ENCODE results near the gene GIPC3. TPM values are rescaled to one million over a fixed set of nuclear protein-coding genes. Genes with fewer than 3 reads are reported as not detected.
"Not testable (repeated sequence)": the region's sequence is repeated elsewhere in the genome, so short reads cannot be mapped to it uniquely, and the experiment has no call there.

Gene GIPC3
- total and polyA plus RNA-seq, 2 of the 8 experiments (the other 6 are each of a cell fraction or from before 2014, with no cell fraction given): 1.0 to 1.2 TPM

GRCh38 chr19:3570042-3570441 is 15.2 kb upstream of the GIPC3 start:
- H3K18ac ChIP-seq (ENCODE audit: extremely low read depth, low read length); H3K23ac ChIP-seq (ENCODE audit: insufficient read length); H2BK5ac ChIP-seq (ENCODE audit: low read depth, low read length); H3K4ac ChIP-seq (replicated peaks; ENCODE audit: insufficient read length, low read depth, low read length); H3K4me3 ChIP-seq (ENCODE audit: extremely low read depth in 1 of 4, insufficient read depth in 2 of 4, low read depth in 3 of 4, low read length in 4 of 4); H2BK12ac ChIP-seq (ENCODE audit: low read depth, low read length); H4K5ac ChIP-seq (ENCODE audit: insufficient read length, low read depth, low read length); DNase-seq (ENCODE audit: low read depth in 1 of 2, low spot score in 2 of 2); H2AFZ ChIP-seq (ENCODE audit: low read length); H3K4me2 ChIP-seq (ENCODE audit: insufficient read depth in 1 of 2, low read depth in 2 of 2, low read length in 2 of 2); H2BK20ac ChIP-seq (ENCODE audit: low read length); H3K79me2 ChIP-seq (ENCODE audit: control insufficient read depth in 1 of 2, insufficient read depth in 2 of 2, low read length in 2 of 2); H3K14ac ChIP-seq (ENCODE audit: insufficient read length); H2BK15ac ChIP-seq (ENCODE audit: low read length); H3K9ac ChIP-seq (replicated peaks in 1 of 4; ENCODE audit: extremely low read depth in 1 of 4, low read depth in 3 of 4, low read length in 3 of 4); H3K79me1 ChIP-seq (ENCODE audit: low read depth, low read length); H4K91ac ChIP-seq (replicated peaks; ENCODE audit: insufficient read length, low read length); FAIRE-seq; H3K27ac ChIP-seq (ENCODE audit: low read depth, low read length); POLR2A ChIA-PET (ENCODE audit: partially characterized antibody); H2AK5ac ChIP-seq (ENCODE audit: low read depth, low read length); H3K9me3 ChIP-seq (ENCODE audit: insufficient read depth in 2 of 2, low read depth in 1 of 2, low read length in 1 of 2); H2BK120ac ChIP-seq (replicated peaks; ENCODE audit: low read depth, low read length); H3K23me2 ChIP-seq (ENCODE audit: low read depth, low read length); H3K56ac ChIP-seq (replicated peaks; ENCODE audit: insufficient read length, low read depth, low read length); H4K20me1 ChIP-seq (replicated peaks in 1 of 2; ENCODE audit: control insufficient read depth in 1 of 2, insufficient read depth in 2 of 2, low read length in 2 of 2); H4K8ac ChIP-seq (ENCODE audit: extremely low read depth, insufficient read depth, low read length); H3K36me3 ChIP-seq (ENCODE audit: control insufficient read depth in 2 of 4, insufficient read depth in 4 of 4, low read length in 3 of 4); H3K4me1 ChIP-seq (replicated peaks in 1 of 4; ENCODE audit: control insufficient read depth in 3 of 4, insufficient read depth in 4 of 4, low read length in 3 of 4); H3K27me3 ChIP-seq (replicated peaks in 1 of 4; ENCODE audit: control insufficient read depth in 3 of 4, extremely low read depth in 1 of 4, insufficient read depth in 3 of 4, low read length in 3 of 4): not testable (repeated sequence)
- CTCF ChIA-PET (ENCODE audit: partially characterized antibody): interaction anchor here (0.6 to 1.5 kb wide), 4 partner anchors 11 to 31 kb away, joined by 3 to 4 read pairs (median 3); partner anchors contain the start of gene TEKTIP1
- 93% methylated on average over 6 of the region's 11 CpGs; no CpG with 5 or more reads in 1 of the 2 experiments for WGBS, 2 experiments (ENCODE audit: extremely low coverage in 1 of 2, insufficient coverage in 1 of 2, insufficient read length in 1 of 2, insufficient replicate concordance in 2 of 2, low coverage in 1 of 2, low lambda C conversion rate in 2 of 2, missing lambda C conversion rate in 1 of 2)
